Loucy (cell line): Measurements from ENCODE around the gene POLRMT.

Experiments used
- H2AFZ ChIP-seq: fragments of 200-600 bp; sonication (generic); 2 replicates; pipeline ENCODE4 v1.6.0; 2016; ENCODE audit warnings: antibody characterized with exemption, mild to moderate bottlenecking, low read length, moderate library complexity
- H3F3A ChIP-seq: fragments of 200-600 bp; 2 replicates; pipeline ENCODE4 v1.6.0; 2016; ENCODE audit warnings: antibody characterized with exemption, low read depth, mild to moderate bottlenecking
- H3K27me3 ChIP-seq: fragments of 200-600 bp; sonication (generic); 2 replicates; pipeline ENCODE4 v1.6.1; 2014; ENCODE audit warnings: low read length, mild to moderate bottlenecking; ENCODE audit not compliant: insufficient read depth, poor library complexity, severe bottlenecking
- H3K36me3 ChIP-seq: fragments of 200-600 bp; sonication (generic); 2 replicates; pipeline ENCODE4 v1.6.1; 2016; ENCODE audit warnings: low read length; ENCODE audit not compliant: insufficient read depth
- H3K4me1 ChIP-seq: fragments of 200-600 bp; sonication (generic); 2 replicates; pipeline ENCODE4 v1.5.1; 2014; ENCODE audit warnings: low read length, mild to moderate bottlenecking; ENCODE audit not compliant: insufficient read depth, poor library complexity, severe bottlenecking
- H3K4me2 ChIP-seq: fragments of 200-600 bp; sonication (generic); 2 replicates; pipeline ENCODE4 v1.6.0; 2014; ENCODE audit warnings: antibody characterized with exemption, low read length, low read depth, mild to moderate bottlenecking; ENCODE audit not compliant: poor library complexity, severe bottlenecking
- H3K4me3 ChIP-seq: fragments of 200-600 bp; sonication (generic); 2 replicates; pipeline ENCODE4 v1.5.1; 2014; ENCODE audit warnings: low read length, mild to moderate bottlenecking, mixed read lengths; ENCODE audit not compliant: poor library complexity, severe bottlenecking
- H3K79me2 ChIP-seq: fragments of 200-600 bp; sonication (generic); 2 replicates; pipeline ENCODE4 v1.6.1; 2014; ENCODE audit warnings: low read length; ENCODE audit not compliant: insufficient read depth
- H3K9ac ChIP-seq: fragments of 200-600 bp; sonication (generic); 2 replicates; pipeline ENCODE4 v1.6.0; 2014; ENCODE audit warnings: mild to moderate bottlenecking, low read depth, low read length, moderate library complexity; ENCODE audit not compliant: poor library complexity, severe bottlenecking
- H3K9me2 ChIP-seq: fragments of 200-600 bp; sonication (generic); replicated peaks from 2 replicates; pipeline ENCODE4 v1.6.1; 2016; ENCODE audit warnings: low read depth, low read length, mixed read lengths
- H3K9me3 ChIP-seq: fragments of 200-600 bp; sonication (generic); 2 replicates; pipeline ENCODE4 v1.6.1; 2014; ENCODE audit warnings: mild to moderate bottlenecking, antibody characterized with exemption, low read length, low read depth; ENCODE audit not compliant: insufficient read depth
- H4K20me1 ChIP-seq: fragments of 200-600 bp; sonication (generic); 2 replicates; pipeline ENCODE4 v1.6.0; 2014; ENCODE audit warnings: antibody characterized with exemption, low read length, mild to moderate bottlenecking; ENCODE audit not compliant: insufficient read depth, poor library complexity, severe bottlenecking
- CTCF ChIP-seq: fragments of 200-600 bp; sonication (generic); conservative IDR thresholded peaks from 2 replicates; pipeline ENCODE4 v1.5.1; 2014; ENCODE audit warnings: mild to moderate bottlenecking, antibody characterized with exemption, low read length
- EZH2phosphoT487 ChIP-seq: fragments of 200-600 bp; IDR thresholded peaks from 2 replicates; pipeline ENCODE4 v1.6.1; 2018; ENCODE audit warnings: antibody characterized with exemption, mild to moderate bottlenecking, moderate library complexity, borderline replicate concordance

The POLRMT gene

GRCh38 chr19:584240-585001, 48.9 kb downstream of the POLRMT start:
- Histone ChIP-seq H3K27me3 (no peaks in the 10 kb centered on the region), H3K4me1 (peaks cover 6% of the 10 kb centered on the region), H3K79me2 (peaks cover 12% of the 10 kb centered on the region), H4K20me1 (peaks cover 9% of the 10 kb centered on the region), H3K36me3 (peaks cover 33% of the 10 kb centered on the region; the same call in 1 of the 2 replicates), H2AFZ (no peak overlapping the region), H3K9ac (no peak overlapping the region), H3K4me3 (no peak overlapping the region), H3K9me3 (no peaks in the 10 kb centered on the region), H3F3A (no peaks in the 10 kb centered on the region), H3K4me2 (no peak overlapping the region), H3K9me2 (no peaks in the 10 kb centered on the region)
- no peak for TF ChIP-seq EZH2phosphoT487
- TF ChIP-seq CTCF: peak; percentile 87

- Histone ChIP-seq H3K4me3 (no peak overlapping the region), H3K9me3 (no peaks in the 10 kb centered on the region), H3K9me2 (no peaks in the 10 kb centered on the region), H3K79me2 (peaks cover 17% of the 10 kb centered on the region), H2AFZ (no peak overlapping the region), H3K4me2 (no peak overlapping the region), H4K20me1 (peaks cover 14% of the 10 kb centered on the region), H3F3A (no peaks in the 10 kb centered on the region), H3K36me3 (peaks cover 33% of the 10 kb centered on the region; the same call in 1 of the 2 replicates), H3K27me3 (no peaks in the 10 kb centered on the region), H3K9ac (no peak overlapping the region), H3K4me1 (peaks cover 6% of the 10 kb centered on the region)
- no peak for TF ChIP-seq EZH2phosphoT487
- TF ChIP-seq CTCF: no peak
These were observed 49.4 kb downstream of the POLRMT start for GRCh38 chr19:583968-584239.

GRCh38 chr19:583198-583967, 50.0 kb downstream of the POLRMT start:
- Histone ChIP-seq H3K4me2 (no peak overlapping the region), H3K27me3 (no peaks in the 10 kb centered on the region), H3K9ac (no peak overlapping the region), H3K36me3 (peaks cover 34% of the 10 kb centered on the region; the same call in 1 of the 2 replicates), H3K79me2 (peaks cover 22% of the 10 kb centered on the region), H2AFZ (no peak overlapping the region), H3K4me3 (no peak overlapping the region), H3K9me2 (no peaks in the 10 kb centered on the region), H3K9me3 (no peaks in the 10 kb centered on the region), H3K4me1 (peaks cover 3% of the 10 kb centered on the region), H3F3A (no peaks in the 10 kb centered on the region), H4K20me1 (peaks cover 17% of the 10 kb centered on the region)
- TF ChIP-seq CTCF (no peak), EZH2phosphoT487 (no peak)
